HEK293 (cell line): Measurements from ENCODE around the gene RNF6.

Experiments used
- CTCF ChIA-PET: fragments of 350-600 bp; formaldehyde crosslinking; extraction: SDS; loops from one replicate; lab custom pipeline; 2021; ENCODE audit warnings: antibody characterized with exemption; lab: Yijun Ruan, JAX
- POLR2A ChIA-PET: fragments of 300-600 bp; formaldehyde crosslinking; extraction: SDS; loops from one replicate; lab custom pipeline; 2020; ENCODE audit warnings: antibody characterized with exemption, inconsistent platforms; lab: Yijun Ruan, JAX
- H3K27ac ChIP-seq: fragments of 200-500 bp; sonication (Bioruptor generic); 2 replicates; pipeline ENCODE4 v1.5.1; 2014; ENCODE audit warnings: low read depth, low read length, control low read depth, inconsistent platforms; ENCODE audit errors: extremely low read depth
- H3K36me3 ChIP-seq, 2 experiments: fragments of 200-500 bp in 1 of 2; sonication (Bioruptor generic) in 1 of 2; 1 replicate in 1 of 2; 2 replicates in 1 of 2; pipeline ENCODE4 v1.5.1; 2014 to 2017; ENCODE audit warnings: inconsistent platforms in 2 of 2, low read length in 2 of 2; ENCODE audit not compliant: control insufficient read depth in 2 of 2, insufficient read depth in 1 of 2
- H3K4me1 ChIP-seq: fragments of 200-500 bp; sonication (Bioruptor generic); 2 replicates; pipeline ENCODE4 v1.5.1; 2014; ENCODE audit warnings: mild to moderate bottlenecking, low read length, inconsistent platforms; ENCODE audit not compliant: control insufficient read depth, insufficient read depth
- H3K4me3 ChIP-seq: 2 replicates; pipeline ENCODE4 v1.5.1; 2011; ENCODE audit warnings: low read depth, mild to moderate bottlenecking, control low read depth, low read length, moderate library complexity
- H3K9me3 ChIP-seq: fragments of 200-500 bp; sonication (Bioruptor generic); 2 replicates; pipeline ENCODE4 v1.5.1; 2014; ENCODE audit warnings: low read depth, low read length, inconsistent platforms; ENCODE audit not compliant: control insufficient read depth, insufficient read depth
- EGR2 ChIP-seq: fragments of 450-650 bp; formaldehyde crosslinking; IDR thresholded peaks from 2 replicates; pipeline ENCODE4 v1.5.1; 2016; ENCODE audit warnings: low read depth, missing biosample characterization, missing genetic modification characterization
- TRIM28 ChIP-seq: IDR thresholded peaks from 2 replicates; pipeline ENCODE4 v1.6.1; 2011; ENCODE audit warnings: low read length, control low read depth, borderline replicate concordance
- ZBTB26 ChIP-seq: fragments of 450-650 bp; formaldehyde crosslinking; optimal IDR thresholded peaks from 2 replicates; pipeline ENCODE3; 2016; ENCODE audit warnings: missing biosample characterization, mild to moderate bottlenecking, missing genetic modification characterization
- ZBTB6 ChIP-seq: fragments of 450-650 bp; formaldehyde crosslinking; IDR thresholded peaks from 2 replicates; pipeline ENCODE4 v1.5.1; 2017; ENCODE audit warnings: missing biosample characterization, missing genetic modification characterization
- ZEB2 ChIP-seq: fragments of 450-650 bp; formaldehyde crosslinking; IDR thresholded peaks from 2 replicates; pipeline ENCODE4 v1.5.1; 2016; ENCODE audit warnings: missing biosample characterization, missing genetic modification characterization
- ZNF157 ChIP-seq: fragments of 450-650 bp; formaldehyde crosslinking; IDR thresholded peaks from 2 replicates; pipeline ENCODE4 v1.5.1; 2016; ENCODE audit warnings: missing biosample characterization, missing genetic modification characterization
- ZNF175 ChIP-seq: fragments of 450-650 bp; formaldehyde crosslinking; IDR thresholded peaks from 2 replicates; pipeline ENCODE4 v1.5.1; 2016; ENCODE audit warnings: missing biosample characterization, missing genetic modification characterization
- ZNF274 ChIP-seq, 2 experiments: fragments of 200-500 bp in 1 of 2; fragments of 450-650 bp in 1 of 2; sonication (Bioruptor generic) in 1 of 2; formaldehyde crosslinking in 1 of 2; IDR thresholded peaks; 2 replicates each; pipeline versions ENCODE4 v1.5.1 to v1.6.1; 2014 to 2016; ENCODE audit warnings: borderline replicate concordance in 1 of 2, inconsistent platforms in 1 of 2, low read length in 1 of 2, missing biosample characterization in 1 of 2, missing genetic modification characterization in 1 of 2
- ZNF335 ChIP-seq: fragments of 450-650 bp; formaldehyde crosslinking; conservative IDR thresholded peaks from 2 replicates; pipeline ENCODE4 v1.5.1; 2016; ENCODE audit warnings: missing biosample characterization, missing genetic modification characterization
- ZNF341 ChIP-seq: fragments of 450-650 bp; formaldehyde crosslinking; IDR thresholded peaks from 2 replicates; pipeline ENCODE4; 2016; ENCODE audit warnings: low read depth, missing biosample characterization, missing genetic modification characterization
- ZNF423 ChIP-seq: fragments of 450-650 bp; formaldehyde crosslinking; IDR thresholded peaks from 2 replicates; pipeline ENCODE4 v1.5.1; 2016; ENCODE audit warnings: missing biosample characterization, missing genetic modification characterization
- ZNF433 ChIP-seq: fragments of 450-650 bp; formaldehyde crosslinking; IDR thresholded peaks from 2 replicates; pipeline ENCODE4 v1.5.1; 2016; ENCODE audit warnings: missing biosample characterization, missing genetic modification characterization, low read depth
- ZNF513 ChIP-seq: fragments of 450-650 bp; IDR thresholded peaks from 2 replicates; pipeline ENCODE4 v1.5.1; 2018; ENCODE audit warnings: missing biosample characterization, missing genetic modification characterization
- ZNF596 ChIP-seq: fragments of 450-650 bp; IDR thresholded peaks from 2 replicates; pipeline ENCODE4 v1.5.0; 2018; ENCODE audit warnings: missing biosample characterization, mild to moderate bottlenecking, missing genetic modification characterization, moderate library complexity
- ZNF660 ChIP-seq: fragments of 450-650 bp; IDR thresholded peaks from 2 replicates; pipeline ENCODE4 v1.5.1; 2018; ENCODE audit warnings: missing biosample characterization, mild to moderate bottlenecking, missing genetic modification characterization
- ZNF701 ChIP-seq: fragments of 450-650 bp; formaldehyde crosslinking; IDR thresholded peaks from 2 replicates; pipeline ENCODE4 v1.5.1; 2016; ENCODE audit warnings: missing biosample characterization, missing genetic modification characterization
- ZNF843 ChIP-seq: fragments of 450-650 bp; formaldehyde crosslinking; IDR thresholded peaks from 2 replicates; pipeline ENCODE4 v1.5.1; 2016; ENCODE audit warnings: missing biosample characterization, missing genetic modification characterization
- TF ChIP-seq, protein P1 (sequence below): fragments of 450-650 bp; formaldehyde crosslinking; IDR thresholded peaks from 2 replicates; pipeline ENCODE4 v1.5.1; 2016; ENCODE audit warnings: missing biosample characterization, missing genetic modification characterization
- TF ChIP-seq, protein P2 (sequence below): fragments of 450-650 bp; formaldehyde crosslinking; IDR thresholded peaks from 2 replicates; pipeline ENCODE4 v1.5.1; 2016; ENCODE audit warnings: missing biosample characterization, missing genetic modification characterization
- TF ChIP-seq, protein P3 (sequence below): fragments of 450-650 bp; formaldehyde crosslinking; IDR thresholded peaks from 2 replicates; pipeline ENCODE4 v1.5.1; 2016; ENCODE audit warnings: missing biosample characterization, missing genetic modification characterization

The RNF6 gene

DNA sequence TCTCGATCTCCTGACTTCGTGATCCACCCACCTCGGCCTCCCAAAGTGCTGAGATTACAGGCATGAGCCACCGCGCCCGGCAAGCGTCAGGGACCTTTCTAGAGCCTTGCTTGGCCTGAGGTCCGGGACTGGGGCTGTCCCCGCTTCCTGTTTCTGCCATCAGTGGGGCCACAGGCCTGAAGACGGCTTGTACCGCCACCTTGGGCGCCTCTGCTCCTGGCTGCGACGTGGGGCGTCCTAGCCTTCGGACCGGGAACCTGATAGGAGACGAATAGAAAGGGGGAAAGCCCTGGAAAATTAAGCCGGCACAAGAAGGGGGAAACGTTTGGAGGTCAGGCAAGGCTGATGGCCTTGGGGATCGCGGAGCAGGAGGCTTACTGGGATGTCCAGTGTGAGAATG is 35.1 kb downstream of the RNF6 start (continued):
- TF ChIP-seq, protein P1, sequence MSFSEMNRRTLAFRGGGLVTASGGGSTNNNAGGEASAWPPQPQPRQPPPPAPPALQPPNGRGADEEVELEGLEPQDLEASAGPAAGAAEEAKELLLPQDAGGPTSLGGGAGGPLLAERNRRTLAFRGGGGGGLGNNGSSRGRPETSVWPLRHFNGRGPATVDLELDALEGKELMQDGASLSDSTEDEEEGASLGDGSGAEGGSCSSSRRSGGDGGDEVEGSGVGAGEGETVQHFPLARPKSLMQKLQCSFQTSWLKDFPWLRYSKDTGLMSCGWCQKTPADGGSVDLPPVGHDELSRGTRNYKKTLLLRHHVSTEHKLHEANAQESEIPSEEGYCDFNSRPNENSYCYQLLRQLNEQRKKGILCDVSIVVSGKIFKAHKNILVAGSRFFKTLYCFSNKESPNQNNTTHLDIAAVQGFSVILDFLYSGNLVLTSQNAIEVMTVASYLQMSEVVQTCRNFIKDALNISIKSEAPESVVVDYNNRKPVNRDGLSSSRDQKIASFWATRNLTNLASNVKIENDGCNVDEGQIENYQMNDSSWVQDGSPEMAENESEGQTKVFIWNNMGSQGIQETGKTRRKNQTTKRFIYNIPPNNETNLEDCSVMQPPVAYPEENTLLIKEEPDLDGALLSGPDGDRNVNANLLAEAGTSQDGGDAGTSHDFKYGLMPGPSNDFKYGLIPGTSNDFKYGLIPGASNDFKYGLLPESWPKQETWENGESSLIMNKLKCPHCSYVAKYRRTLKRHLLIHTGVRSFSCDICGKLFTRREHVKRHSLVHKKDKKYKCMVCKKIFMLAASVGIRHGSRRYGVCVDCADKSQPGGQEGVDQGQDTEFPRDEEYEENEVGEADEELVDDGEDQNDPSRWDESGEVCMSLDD, result no peak
- TF ChIP-seq ZNF335 (tag by site-specific recombination) (no peak), TRIM28 (no peak), ZNF157 (tag by site-specific recombination) (no peak), ZNF513 (no peak), ZNF433 (no peak), ZNF175 (tag by site-specific recombination) (no peak), ZEB2 (tag by site-specific recombination) (no peak), ZNF701 (no peak)
- TF ChIP-seq, protein P2, sequence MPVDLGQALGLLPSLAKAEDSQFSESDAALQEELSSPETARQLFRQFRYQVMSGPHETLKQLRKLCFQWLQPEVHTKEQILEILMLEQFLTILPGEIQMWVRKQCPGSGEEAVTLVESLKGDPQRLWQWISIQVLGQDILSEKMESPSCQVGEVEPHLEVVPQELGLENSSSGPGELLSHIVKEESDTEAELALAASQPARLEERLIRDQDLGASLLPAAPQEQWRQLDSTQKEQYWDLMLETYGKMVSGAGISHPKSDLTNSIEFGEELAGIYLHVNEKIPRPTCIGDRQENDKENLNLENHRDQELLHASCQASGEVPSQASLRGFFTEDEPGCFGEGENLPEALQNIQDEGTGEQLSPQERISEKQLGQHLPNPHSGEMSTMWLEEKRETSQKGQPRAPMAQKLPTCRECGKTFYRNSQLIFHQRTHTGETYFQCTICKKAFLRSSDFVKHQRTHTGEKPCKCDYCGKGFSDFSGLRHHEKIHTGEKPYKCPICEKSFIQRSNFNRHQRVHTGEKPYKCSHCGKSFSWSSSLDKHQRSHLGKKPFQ (tag by site-specific recombination), result no peak

DNA sequence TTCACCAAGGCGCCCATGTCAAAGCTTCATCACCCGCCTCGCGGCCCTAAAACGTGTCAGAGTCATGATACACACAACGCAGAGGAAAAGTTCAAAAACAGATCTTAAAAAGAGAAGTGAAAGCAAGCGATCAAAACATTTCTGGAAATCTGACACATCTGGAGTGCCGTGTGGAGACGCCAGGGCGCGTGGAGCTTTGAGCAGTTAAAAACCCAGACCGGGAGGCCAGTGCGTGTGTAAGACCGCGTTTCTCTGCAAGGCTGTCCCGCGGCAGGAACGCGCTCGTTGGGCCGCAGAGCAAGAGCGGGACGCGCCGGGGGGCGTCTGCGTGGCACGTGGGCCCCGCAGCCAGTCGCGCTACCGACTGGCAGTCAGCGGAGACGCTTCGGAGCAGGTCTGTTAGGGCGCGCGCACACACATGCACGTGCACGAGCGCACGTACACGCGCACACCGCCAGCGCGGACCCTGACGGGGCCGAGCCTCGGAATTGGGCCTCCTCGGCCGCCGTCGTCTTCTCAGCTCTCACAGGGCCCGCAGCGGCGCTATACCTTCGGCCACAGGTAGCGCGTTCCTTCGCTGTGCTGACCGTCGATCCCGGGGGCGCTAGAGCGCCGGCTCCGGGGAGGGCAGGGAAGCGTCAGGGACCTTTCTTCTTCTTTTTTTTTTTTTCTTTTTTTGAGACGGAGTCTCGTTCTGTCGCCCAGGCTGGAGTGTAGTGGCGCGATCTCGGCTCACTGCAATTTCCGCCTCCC is 35.8 kb downstream of the RNF6 start:
- no peaks in the 10 kb centered on the region for H3K36me3 ChIP-seq
- POLR2A ChIA-PET, result no interaction called here
- no peaks in the 10 kb centered on the region for H3K4me1 ChIP-seq
- H3K9me3 ChIP-seq, result no peaks in the 10 kb centered on the region
- peak overlapping the region; percentile 29 for H3K4me3 ChIP-seq
- TF ChIP-seq ZNF423, result no peak
- TF ChIP-seq ZNF843 (tag by site-specific recombination), result 0 out of 2 replicates have a peak, but pooled peaks have one; percentile 28
- TF ChIP-seq ZNF341 (tag by site-specific recombination), result no peak
- no peak for TF ChIP-seq ZNF274 (IDR thresholded peaks at IDR 0.05; ENCODE audit: low read length)
- TF ChIP-seq ZNF274 (tag by site-specific recombination; IDR thresholded peaks at IDR 0.05; ENCODE audit: borderline replicate concordance), result no peak
- TF ChIP-seq ZBTB6 (tag by site-specific recombination), result 0 out of 2 replicates have a peak, but pooled peaks have one; percentile 31
- TF ChIP-seq ZEB2 (tag by site-specific recombination), result no peak
- no peak for TF ChIP-seq EGR2 (tag by site-specific recombination)
- TF ChIP-seq, protein P3, sequence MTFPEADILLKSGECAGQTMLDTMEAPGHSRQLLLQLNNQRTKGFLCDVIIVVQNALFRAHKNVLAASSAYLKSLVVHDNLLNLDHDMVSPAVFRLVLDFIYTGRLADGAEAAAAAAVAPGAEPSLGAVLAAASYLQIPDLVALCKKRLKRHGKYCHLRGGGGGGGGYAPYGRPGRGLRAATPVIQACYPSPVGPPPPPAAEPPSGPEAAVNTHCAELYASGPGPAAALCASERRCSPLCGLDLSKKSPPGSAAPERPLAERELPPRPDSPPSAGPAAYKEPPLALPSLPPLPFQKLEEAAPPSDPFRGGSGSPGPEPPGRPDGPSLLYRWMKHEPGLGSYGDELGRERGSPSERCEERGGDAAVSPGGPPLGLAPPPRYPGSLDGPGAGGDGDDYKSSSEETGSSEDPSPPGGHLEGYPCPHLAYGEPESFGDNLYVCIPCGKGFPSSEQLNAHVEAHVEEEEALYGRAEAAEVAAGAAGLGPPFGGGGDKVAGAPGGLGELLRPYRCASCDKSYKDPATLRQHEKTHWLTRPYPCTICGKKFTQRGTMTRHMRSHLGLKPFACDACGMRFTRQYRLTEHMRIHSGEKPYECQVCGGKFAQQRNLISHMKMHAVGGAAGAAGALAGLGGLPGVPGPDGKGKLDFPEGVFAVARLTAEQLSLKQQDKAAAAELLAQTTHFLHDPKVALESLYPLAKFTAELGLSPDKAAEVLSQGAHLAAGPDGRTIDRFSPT, result no peak
- no peak for TF ChIP-seq ZNF660
- peak; percentile 41 for TF ChIP-seq ZBTB26 (tag by site-specific recombination)
- no peak for TF ChIP-seq ZNF596 (tag by site-specific recombination)
- peak overlapping the region; percentile 60 for H3K27ac ChIP-seq
- CTCF ChIA-PET, result interaction anchor here (0.6 to 4.8 kb wide), 13 partner anchors 33 to 1718 kb away, joined by 3 to 52 read pairs (median 4); no protein-coding TSS in a partner anchor
